Endothelial cell of umbilical vein (primary cell): Measurements from ENCODE around the gene LMF2. TPM values are rescaled to one million over a fixed set of nuclear protein-coding genes. Genes with fewer than 3 reads are reported as not detected.

Experiments
- Bru-seq: library from RNA; stranded (reverse); fragments of 400-500 nt; gene quantifications from one replicate; lab custom pipeline; 2021; lab: Mats Ljungman, UMichigan
- BruChase-seq, 2 experiments: library from RNA; stranded (reverse); fragments of 400-500 nt; gene quantifications; one replicate each; lab custom pipeline; 2021; lab: Mats Ljungman, UMichigan
- BruUV-seq: library from RNA; stranded (reverse); fragments of 400-500 nt; replicated peaks from 2 replicates; lab custom pipeline; 2021; lab: Mats Ljungman, UMichigan
- CTCF ChIA-PET: fragments of 300-600, 350-600 bp; sonication (Branson Sonifier 250); formaldehyde crosslinking; loops from one replicate; lab custom pipeline; 2021; ENCODE audit warnings: antibody characterized with exemption, inconsistent platforms; lab: Charles Lee
- POLR2A ChIA-PET: fragments of 300-600, 350-600 bp; sonication (Branson Sonifier 250); formaldehyde crosslinking; loops from one replicate; lab custom pipeline; 2021; ENCODE audit warnings: antibody characterized with exemption, inconsistent platforms; lab: Charles Lee
- DNase-seq: peaks from one replicate; pipeline ENCODE4 v3.0.0-alpha.2; 2011; ENCODE audit warnings: low read depth, low spot score
- FAIRE-seq: peaks from 2 replicates; lab custom pipeline; 2011; peaks lifted over from hg19 to GRCh38; lab: Jason Lieb, UNC
- H2AFZ ChIP-seq: 2 replicates; pipeline ENCODE4 v1.6.0; 2012; ENCODE audit warnings: low read depth, low read length, control low read depth, inconsistent platforms
- H3K27ac ChIP-seq: 2 replicates; pipeline ENCODE4 v1.5.1; 2011; ENCODE audit warnings: low read depth, mild to moderate bottlenecking, control low read depth, low read length, moderate library complexity; ENCODE audit not compliant: insufficient read depth
- H3K27me3 ChIP-seq, 2 experiments: 2 replicates each; pipeline versions ENCODE4 v1.6.0 to v1.6.1; 2011; ENCODE audit warnings: low read length in 2 of 2, mixed read lengths in 1 of 2; ENCODE audit not compliant: control insufficient read depth in 2 of 2, insufficient read depth in 2 of 2
- H3K36me3 ChIP-seq, 2 experiments: 2 replicates in 1 of 2; 3 replicates in 1 of 2; pipeline ENCODE4 v1.5.1; 2011; ENCODE audit warnings: low read length in 2 of 2, mild to moderate bottlenecking in 1 of 2, moderate library complexity in 1 of 2; ENCODE audit not compliant: control insufficient read depth in 2 of 2, insufficient read depth in 2 of 2; ENCODE audit errors: extremely low read depth in 1 of 2
- H3K4me1 ChIP-seq: 3 replicates; pipeline ENCODE4 v1.5.1; 2011; ENCODE audit warnings: mild to moderate bottlenecking, low read length; ENCODE audit not compliant: control insufficient read depth, insufficient read depth; ENCODE audit errors: extremely low read depth
- H3K4me2 ChIP-seq: 2 replicates; pipeline ENCODE4 v1.6.1; 2011; ENCODE audit warnings: low read length, control low read depth, mixed read lengths; ENCODE audit not compliant: insufficient read depth
- H3K4me3 ChIP-seq, 3 experiments: fragments of 200-600 bp in 1 of 3; sonication (generic), shearing (Covaris generic) in 1 of 3; replicated peaks in 1 of 3; 2 replicates each; pipeline ENCODE4 v1.5.1; 2011 to 2016; ENCODE audit warnings: control low read depth in 3 of 3, low read length in 3 of 3, mild to moderate bottlenecking in 2 of 3, inconsistent platforms in 1 of 3, low read depth in 1 of 3, moderate library complexity in 1 of 3; ENCODE audit not compliant: insufficient read depth in 1 of 3
- H3K79me2 ChIP-seq: 2 replicates; pipeline ENCODE4 v1.6.0; 2012; ENCODE audit warnings: low read length, inconsistent platforms; ENCODE audit not compliant: control insufficient read depth, insufficient read depth
- H3K9ac ChIP-seq: replicated peaks from 2 replicates; pipeline ENCODE3; 2011; ENCODE audit warnings: low read length, control low read depth; ENCODE audit not compliant: insufficient read depth; ENCODE audit errors: extremely low read depth
- H3K9me1 ChIP-seq: replicated peaks from 3 replicates; pipeline ENCODE4 v1.6.0; 2011; ENCODE audit warnings: mild to moderate bottlenecking, low read length; ENCODE audit not compliant: control insufficient read depth, insufficient read depth; ENCODE audit errors: extremely low read depth
- H3K9me3 ChIP-seq: replicated peaks from 2 replicates; pipeline ENCODE4 v1.5.1; 2012; ENCODE audit warnings: low read length, inconsistent platforms; ENCODE audit not compliant: control insufficient read depth, insufficient read depth
- H4K20me1 ChIP-seq: replicated peaks from 2 replicates; pipeline ENCODE3; 2011; ENCODE audit warnings: mild to moderate bottlenecking, low read length; ENCODE audit not compliant: control insufficient read depth, insufficient read depth; ENCODE audit errors: extremely low read depth
- EZH2 ChIP-seq: IDR thresholded peaks from 2 replicates; pipeline ENCODE4 v1.6.1; 2012; ENCODE audit warnings: borderline replicate concordance, low read depth, mild to moderate bottlenecking, moderate library complexity, low read length, inconsistent platforms; ENCODE audit not compliant: severe bottlenecking
- FOS ChIP-seq: IDR thresholded peaks from 2 replicates; pipeline ENCODE4 v1.6.1; 2011; ENCODE audit warnings: mild to moderate bottlenecking, low read length, moderate library complexity, borderline replicate concordance; ENCODE audit not compliant: insufficient read depth
- JUN ChIP-seq: IDR thresholded peaks from 2 replicates; pipeline ENCODE4 v1.6.1; 2011; ENCODE audit warnings: borderline replicate concordance, low read depth; ENCODE audit not compliant: insufficient read length, insufficient read depth
- MYC ChIP-seq: IDR thresholded peaks from one replicate; pipeline ENCODE4 v1.6.1; 2011; ENCODE audit warnings: mild to moderate bottlenecking, low read depth, low read length
- POLR2A ChIP-seq: IDR thresholded peaks from 2 replicates; pipeline ENCODE4 v1.6.1; 2012; ENCODE audit warnings: low read depth, mild to moderate bottlenecking, control low read depth, low read length
- POLR2AphosphoS5 ChIP-seq: IDR thresholded peaks from 2 replicates; pipeline ENCODE4 v1.6.1; 2012; ENCODE audit warnings: low read depth, mild to moderate bottlenecking, control low read depth, low read length, moderate library complexity; ENCODE audit not compliant: insufficient read depth
- dilution Hi-C: fragments of 300-500 bp; cut with MboI; formaldehyde crosslinking; loops from one replicate; pipeline ENCODE4 v1.15.0; 2019; ENCODE audit warnings: low sequenced_read_pairs; ENCODE audit not compliant: extremely low pct_ligation_motif_present
- intact Hi-C: fragments of 100-400 bp; cut with micrococcal nuclease; formaldehyde crosslinking; loops from one replicate; pipeline ENCODE4 v1.10.0; 2022
- long read RNA-seq: library from polyadenylated mRNA; stranded (forward); transcript quantifications from one replicate; pipeline ENCODE4 v2.0.0, GENCODE V29; 2021
- polyA minus RNA-seq, 3 experiments: library from RNA; depleted of rRNA, polyadenylated mRNA; stranded (reverse); fragments of >200 nt; gene quantifications; 1 replicate in 1 of 3; 2 replicates in 2 of 3; pipeline ENCODE4 v1.2.3, GENCODE V29; 2011
- polyA plus RNA-seq, 4 experiments: library from polyadenylated mRNA; depleted of rRNA in 3 of 4; stranded (reverse) in 3 of 4; unstranded in 1 of 4; fragments of >200 nt; gene quantifications; 2 replicates each; pipeline versions ENCODE4 v1.2.1 to v1.2.3, GENCODE V29; 2011 to 2012; ENCODE audit warnings: missing spikeins in 1 of 4
- total RNA-seq: library from RNA; stranded (reverse); gene quantifications from 2 replicates; pipeline ENCODE4 v1.2.3, GENCODE V29; 2021
- TF ChIP-seq, protein P1 (sequence below), 2 donors: IDR thresholded peaks; 1 replicate in 1 of 2; 2 replicates in 1 of 2; pipeline ENCODE4 v1.5.1; 2011; ENCODE audit warnings: low read length in 2 of 2, mild to moderate bottlenecking in 2 of 2, moderate library complexity in 2 of 2, control low read depth in 1 of 2, inconsistent platforms in 1 of 2, low read depth in 1 of 2; ENCODE audit not compliant: insufficient read depth in 1 of 2; ENCODE audit errors: extremely low read depth in 1 of 2

LMF2 gene, protein sequence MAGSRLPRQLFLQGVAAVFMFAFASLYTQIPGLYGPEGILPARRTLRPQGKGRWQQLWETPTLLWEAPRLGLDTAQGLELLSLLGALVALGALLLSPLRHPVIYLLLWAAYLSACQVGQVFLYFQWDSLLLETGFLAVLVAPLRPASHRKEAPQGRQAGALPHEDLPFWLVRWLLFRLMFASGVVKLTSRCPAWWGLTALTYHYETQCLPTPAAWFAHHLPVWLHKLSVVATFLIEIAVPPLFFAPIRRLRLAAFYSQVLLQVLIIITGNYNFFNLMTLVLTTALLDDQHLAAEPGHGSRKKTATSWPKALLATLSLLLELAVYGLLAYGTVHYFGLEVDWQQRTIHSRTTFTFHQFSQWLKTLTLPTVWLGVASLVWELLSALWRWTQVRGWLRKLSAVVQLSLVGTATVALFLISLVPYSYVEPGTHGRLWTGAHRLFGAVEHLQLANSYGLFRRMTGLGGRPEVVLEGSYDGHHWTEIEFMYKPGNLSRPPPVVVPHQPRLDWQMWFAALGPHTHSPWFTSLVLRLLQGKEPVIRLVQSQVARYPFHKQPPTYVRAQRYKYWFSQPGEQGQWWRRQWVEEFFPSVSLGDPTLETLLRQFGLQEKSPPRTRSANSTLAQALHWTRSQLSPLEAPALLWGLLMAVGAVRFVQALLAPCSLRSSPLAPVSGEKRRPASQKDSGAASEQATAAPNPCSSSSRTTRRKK
- total RNA-seq (89.7 and 94.8 TPM in 2 replicates), polyA plus RNA-seq (112 and 190 TPM in 2 replicates), polyA minus RNA-seq (52.8 and 61.6 TPM in 2 replicates), Bru-seq, nascent RNA (percentile 52 among the genes with signal in this experiment), BruChase-seq, experiment 1, labeled RNA remaining after a 6-hour chase (percentile 78 among the genes with signal in this experiment), BruChase-seq, experiment 2, labeled RNA remaining after a 2-hour chase (percentile 66 among the genes with signal in this experiment)
- 37.7 and 54.9 TPM in 2 replicates for polyA plus RNA-seq (2011; cell fraction: cytosol; rRNA removed)
- 326 and 351 TPM in 2 replicates for polyA plus RNA-seq (2011; cell fraction: nucleus; rRNA removed)
- polyA plus RNA-seq (2012), result 37.1 and 49.4 TPM in 2 replicates
- 36.3 TPM for polyA minus RNA-seq (2011; cell fraction: cytosol; rRNA and poly(A)+ RNA removed)
- polyA minus RNA-seq (2011; cell fraction: nucleus; rRNA and poly(A)+ RNA removed), result 34.3 and 62.2 TPM in 2 replicates
- long read RNA-seq, transcript LMF2-202 (14 exons, 2,582 nt), result major isoform, 160 of 292 reads
- long read RNA-seq, partial matches to known transcripts, result 75 of 292 reads
- long read RNA-seq, other reads (novel, unspliced or antisense), result 57 of 292 reads

DNA sequence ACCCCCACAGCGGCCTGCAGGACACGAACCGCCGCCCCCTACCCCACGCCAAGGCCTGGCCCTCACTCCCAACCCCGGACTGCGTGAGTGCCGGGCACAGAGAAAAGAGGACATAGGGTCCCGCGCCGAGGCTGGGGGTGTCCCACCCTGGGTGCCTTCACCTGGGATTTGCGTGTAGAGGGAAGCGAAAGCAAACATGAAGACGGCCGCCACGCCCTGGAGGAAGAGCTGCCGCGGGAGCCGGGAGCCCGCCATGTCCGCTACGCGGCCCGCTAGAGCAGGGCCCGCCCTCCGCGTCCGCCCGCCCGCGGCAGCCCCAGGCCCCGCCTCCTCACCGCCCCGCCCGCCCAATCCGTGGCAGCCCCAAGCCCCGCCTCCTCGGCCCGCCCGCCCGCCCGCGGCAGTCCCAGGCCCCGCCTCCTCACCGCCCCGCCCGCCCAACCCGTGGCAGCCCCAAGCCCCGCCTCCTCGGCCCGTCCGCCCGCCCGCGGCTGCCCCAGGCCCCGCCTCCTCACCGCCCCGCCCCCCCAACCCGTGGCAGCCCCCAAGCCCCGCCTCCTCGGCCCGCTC, at the start of gene LMF2:
TSS of gene LMF2 (minus strand) at position 282 of the 570 bp plus-strand sequence. CDS start at position 255, 27 bp downstream.
- FAIRE-seq (no peak), DNase-seq (peak; percentile 76)
- peaks cover 34% of the 10 kb centered on the region for H3K79me2 ChIP-seq
- no TSS peak for BruUV-seq
- H3K27me3 ChIP-seq, result no peaks in the 10 kb centered on the region
- peak within 1 kb of the TSS; percentile 68 to 98 (median 79) for H3K4me3 ChIP-seq
- peaks cover 6 to 18% of the 10 kb centered on the region in 2 experiments for H3K36me3 ChIP-seq
- H3K9ac ChIP-seq, result peak within 1 kb of the TSS; percentile 71
- ChIA-PET CTCF (interaction anchor here (0.5 to 3.0 kb wide), 10 partner anchors 10 to 113 kb away, joined by 3 to 34 read pairs (median 3); partner anchors contain the start of genes SCO2 and SYCE3), POLR2A (interaction anchor here (0.6 to 1.1 kb wide), 3 partner anchors 15 to 129 kb away, joined by 3 to 12 read pairs (median 4); partner anchors contain the start of gene SCO2)
- no peaks in the 10 kb centered on the region for H3K9me1 ChIP-seq
- H3K27ac ChIP-seq, result peak within 1 kb of the TSS; percentile 72
- peak within 1 kb of the TSS; percentile 99 for H3K4me2 ChIP-seq
- TF ChIP-seq EZH2 (no peak), POLR2AphosphoS5 (peak; percentile 62), MYC (no peak), POLR2A (peak; percentile 47), JUN (no peak), FOS (no peak)
- TF ChIP-seq, protein P1, sequence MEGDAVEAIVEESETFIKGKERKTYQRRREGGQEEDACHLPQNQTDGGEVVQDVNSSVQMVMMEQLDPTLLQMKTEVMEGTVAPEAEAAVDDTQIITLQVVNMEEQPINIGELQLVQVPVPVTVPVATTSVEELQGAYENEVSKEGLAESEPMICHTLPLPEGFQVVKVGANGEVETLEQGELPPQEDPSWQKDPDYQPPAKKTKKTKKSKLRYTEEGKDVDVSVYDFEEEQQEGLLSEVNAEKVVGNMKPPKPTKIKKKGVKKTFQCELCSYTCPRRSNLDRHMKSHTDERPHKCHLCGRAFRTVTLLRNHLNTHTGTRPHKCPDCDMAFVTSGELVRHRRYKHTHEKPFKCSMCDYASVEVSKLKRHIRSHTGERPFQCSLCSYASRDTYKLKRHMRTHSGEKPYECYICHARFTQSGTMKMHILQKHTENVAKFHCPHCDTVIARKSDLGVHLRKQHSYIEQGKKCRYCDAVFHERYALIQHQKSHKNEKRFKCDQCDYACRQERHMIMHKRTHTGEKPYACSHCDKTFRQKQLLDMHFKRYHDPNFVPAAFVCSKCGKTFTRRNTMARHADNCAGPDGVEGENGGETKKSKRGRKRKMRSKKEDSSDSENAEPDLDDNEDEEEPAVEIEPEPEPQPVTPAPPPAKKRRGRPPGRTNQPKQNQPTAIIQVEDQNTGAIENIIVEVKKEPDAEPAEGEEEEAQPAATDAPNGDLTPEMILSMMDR (IDR thresholded peaks at IDR 0.05; ENCODE audit: extremely low read depth in 1 of 2, insufficient read depth in 1 of 2, low read depth in 1 of 2, low read length in 2 of 2), result no peak
- H3K4me1 ChIP-seq, result peaks cover 14% of the 10 kb centered on the region
- intact Hi-C loops, result no loop called here
- H2AFZ ChIP-seq, result peak within 1 kb of the TSS; percentile 93
- H4K20me1 ChIP-seq, result no peaks in the 10 kb centered on the region
- no peaks in the 10 kb centered on the region for H3K9me3 ChIP-seq
- dilution Hi-C loops, result no loop called here
